Trophoblast cell (in vitro differentiated cells and primary cell): Measurements from ENCODE around the gene CMC4.

ENCODE experiments used
- DNase-seq, 2 donors: peaks; one replicate each; pipeline ENCODE4 v3.0.0-alpha.2; 2016
- H2AFZ ChIP-seq: 2 replicates; pipeline ENCODE4 v1.6.1; 2013; ENCODE audit warnings: low read length, moderate library complexity, mild to moderate bottlenecking; ENCODE audit not compliant: insufficient read depth, poor library complexity
- H2AK5ac ChIP-seq: 2 replicates; pipeline ENCODE4 v1.6.1; 2013; ENCODE audit warnings: mild to moderate bottlenecking, low read length
- H2BK120ac ChIP-seq: 2 replicates; pipeline ENCODE4 v1.6.1; 2013; ENCODE audit warnings: low read length, mild to moderate bottlenecking, moderate library complexity; ENCODE audit not compliant: insufficient read depth, poor library complexity
- H2BK12ac ChIP-seq: 2 replicates; pipeline ENCODE4 v1.6.1; 2013; ENCODE audit warnings: mild to moderate bottlenecking, low read length, moderate library complexity
- H2BK5ac ChIP-seq: 2 replicates; pipeline ENCODE4 v1.6.1; 2013; ENCODE audit warnings: low read length, low read depth, moderate library complexity, mild to moderate bottlenecking; ENCODE audit not compliant: poor library complexity
- H3K14ac ChIP-seq: 2 replicates; pipeline ENCODE4 v1.6.1; 2013; ENCODE audit warnings: mild to moderate bottlenecking, low read length
- H3K18ac ChIP-seq: 2 replicates; pipeline ENCODE4 v1.6.1; 2013; ENCODE audit warnings: mild to moderate bottlenecking, low read length
- H3K23ac ChIP-seq: 2 replicates; pipeline ENCODE4 v1.6.1; 2013; ENCODE audit warnings: low read length
- H3K27ac ChIP-seq: 2 replicates; pipeline ENCODE4 v1.5.1; 2013; ENCODE audit warnings: low read depth, mild to moderate bottlenecking, inconsistent platforms, low read length, moderate library complexity
- H3K27me3 ChIP-seq: 2 replicates; pipeline ENCODE4 v1.6.1; 2013; ENCODE audit warnings: inconsistent platforms, mild to moderate bottlenecking, low read length, moderate library complexity; ENCODE audit not compliant: insufficient read depth
- H3K36me3 ChIP-seq, 2 experiments: 1 replicate in 1 of 2; 2 replicates in 1 of 2; pipeline ENCODE4 v1.6.1; 2013; ENCODE audit warnings: low read length in 2 of 2, mild to moderate bottlenecking in 2 of 2, moderate library complexity in 1 of 2; ENCODE audit not compliant: insufficient read depth in 2 of 2, control insufficient read depth in 1 of 2
- H3K4ac ChIP-seq: 2 replicates; pipeline ENCODE4 v1.6.1; 2013; ENCODE audit warnings: low read depth, mild to moderate bottlenecking, low read length, moderate library complexity
- H3K4me1 ChIP-seq, 2 experiments: 1 replicate in 1 of 2; 2 replicates in 1 of 2; pipeline ENCODE4 v1.6.1; 2013; ENCODE audit warnings: low read length in 2 of 2, mild to moderate bottlenecking in 2 of 2, moderate library complexity in 1 of 2; ENCODE audit not compliant: insufficient read depth in 2 of 2, control insufficient read depth in 1 of 2
- H3K4me2 ChIP-seq: 2 replicates; pipeline ENCODE4 v1.6.1; 2013; ENCODE audit warnings: inconsistent platforms, mild to moderate bottlenecking, low read length, moderate library complexity
- H3K4me3 ChIP-seq: 2 replicates; pipeline ENCODE4 v1.5.1; 2013; ENCODE audit warnings: mild to moderate bottlenecking, low read depth, low read length, inconsistent platforms
- H3K79me1 ChIP-seq: one replicate; pipeline ENCODE4 v1.6.1; 2013; ENCODE audit warnings: low read length
- H3K79me2 ChIP-seq: 2 replicates; pipeline ENCODE4 v1.6.1; 2013; ENCODE audit warnings: low read length, mild to moderate bottlenecking; ENCODE audit not compliant: control insufficient read depth, insufficient read depth, poor library complexity
- H3K9ac ChIP-seq: 2 replicates; pipeline ENCODE4 v1.6.1; 2013; ENCODE audit warnings: mild to moderate bottlenecking, low read length
- H3K9me3 ChIP-seq: 2 replicates; pipeline ENCODE4 v1.6.1; 2013; ENCODE audit warnings: low read depth, mild to moderate bottlenecking, control low read depth, inconsistent platforms, low read length; ENCODE audit not compliant: insufficient read depth
- H4K12ac ChIP-seq: 2 replicates; pipeline ENCODE4 v1.6.1; 2013; ENCODE audit warnings: low read depth, mild to moderate bottlenecking, low read length, moderate library complexity
- H4K8ac ChIP-seq: 2 replicates; pipeline ENCODE4 v1.6.1; 2013; ENCODE audit warnings: low read depth, mild to moderate bottlenecking, low read length, moderate library complexity
- H4K91ac ChIP-seq: one replicate; pipeline ENCODE4 v1.6.1; 2013; ENCODE audit warnings: low read depth, mild to moderate bottlenecking, low read length, moderate library complexity
- WGBS: extraction: QIAGEN DNeasy Blood & Tissue Kit; methylation state at CpG from one replicate; pipeline ENCODE4 v1.1.7; 2013; ENCODE audit warnings: missing lambda C conversion rate; ENCODE audit not compliant: insufficient read length, insufficient coverage; ENCODE audit errors: extremely low coverage; 5-methylcytosine and 5-hydroxymethylcytosine counted together

Gene CMC4

DNA sequence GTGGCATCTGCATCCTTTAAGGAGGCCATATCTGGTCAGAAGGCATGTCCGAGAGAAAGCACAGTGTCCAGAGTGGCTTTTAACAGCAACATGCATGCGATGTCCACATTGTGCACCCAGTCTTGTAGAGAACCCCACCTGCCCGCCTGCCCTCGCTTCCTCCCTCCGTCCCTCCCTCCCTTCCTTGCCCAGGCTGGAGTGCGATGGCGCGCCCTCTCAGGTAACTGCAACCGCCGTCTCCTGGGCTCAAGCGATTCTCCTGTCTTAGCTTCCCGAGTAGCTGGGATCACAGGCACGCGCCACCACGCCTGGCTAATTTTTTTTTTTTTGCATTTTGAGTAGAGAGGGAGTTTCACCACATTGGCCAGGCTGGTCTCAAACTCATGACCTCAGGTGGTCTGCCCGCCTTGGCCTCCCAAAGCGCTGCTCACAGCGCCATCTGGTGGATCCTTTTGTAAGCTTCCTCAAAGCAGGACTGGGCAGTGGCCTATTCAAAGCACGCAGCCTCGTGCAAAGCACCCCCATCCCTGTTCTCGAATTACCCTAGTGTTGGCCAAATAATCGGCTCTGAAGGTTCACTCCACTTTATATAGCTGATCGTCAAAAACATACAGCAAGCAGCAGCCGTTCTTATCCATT is 15.4 kb upstream of the CMC4 start:
- Histone ChIP-seq H2AK5ac (no peak overlapping the region), H3K36me3 (peaks cover 11% of the 10 kb centered on the region in 2 experiments), H3K27ac (no peak overlapping the region), H3K18ac (no peak overlapping the region), H3K27me3 (no peaks in the 10 kb centered on the region), H4K12ac (no peak overlapping the region), H2BK5ac (no peak overlapping the region), H2BK12ac (no peak overlapping the region), H2BK120ac (no peak overlapping the region), H3K79me1 (no peaks in the 10 kb centered on the region), H4K8ac (no peak overlapping the region), H3K79me2 (no peaks in the 10 kb centered on the region), H3K14ac (no peak overlapping the region), H3K4ac (no peak overlapping the region), H3K4me1 (no peaks in the 10 kb centered on the region), H3K9me3 (no peaks in the 10 kb centered on the region), H3K4me3 (no peak overlapping the region), H4K91ac (no peak overlapping the region), H3K4me2 (no peak overlapping the region), H2AFZ (no peak overlapping the region), H3K23ac (no peak overlapping the region), H3K9ac (no peak overlapping the region)
- DNase-seq: peak in 1 of 2 donors; percentile 64
- no CpG with 5 or more reads among the region's 24 CpGs for WGBS

DNA sequence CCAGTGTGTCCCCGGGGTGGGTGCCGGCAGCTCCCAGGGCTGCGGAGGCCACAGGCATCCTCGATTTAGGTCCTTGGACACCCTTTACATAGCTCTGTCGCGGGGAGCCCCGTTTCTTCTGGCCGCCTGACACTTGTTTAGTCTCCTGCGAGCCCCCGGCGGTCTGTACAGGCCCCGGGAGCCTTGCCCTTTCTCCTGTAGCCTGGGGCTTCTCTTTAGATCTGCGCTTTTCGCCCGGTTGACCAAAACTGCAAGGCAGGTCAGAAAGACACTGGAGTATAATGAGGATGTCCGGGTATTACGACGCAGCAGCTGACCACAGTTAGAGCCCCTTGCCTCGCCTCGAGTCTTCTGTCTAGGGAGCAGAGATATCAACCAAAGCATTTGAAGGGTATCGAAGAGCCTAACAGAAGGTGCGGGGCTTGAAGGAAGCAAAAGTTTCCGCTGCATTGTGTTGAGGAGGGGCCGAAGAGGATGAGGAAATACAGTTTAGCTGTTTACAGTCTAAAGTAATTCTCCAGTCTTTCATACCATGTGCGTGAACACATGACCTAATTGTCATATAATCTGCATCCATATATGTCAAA is 851 bp upstream of the CMC4 start:
- H3K4me2 ChIP-seq: peak overlapping the region; percentile 71
- peaks cover 2 to 3% of the 10 kb centered on the region in 2 experiments for H3K4me1 ChIP-seq
- H3K9ac ChIP-seq: peak overlapping the region; percentile 84
- peak overlapping the region; percentile 71 for H2AFZ ChIP-seq
- peaks cover 2% of the 10 kb centered on the region in 2 experiments for H3K36me3 ChIP-seq
- H4K91ac ChIP-seq: peak overlapping the region; percentile 63
- H3K18ac ChIP-seq: peak overlapping the region; percentile 52
- peak overlapping the region; percentile 87 for H4K8ac ChIP-seq
- no peak overlapping the region for H2BK12ac ChIP-seq
- H3K23ac ChIP-seq: no peak overlapping the region
- H3K9me3 ChIP-seq: no peaks in the 10 kb centered on the region
- H2BK5ac ChIP-seq: no peak overlapping the region
- no peak overlapping the region for H4K12ac ChIP-seq
- H3K4ac ChIP-seq: peak overlapping the region; percentile 58
- peaks cover 8% of the 10 kb centered on the region for H3K79me1 ChIP-seq
- H3K4me3 ChIP-seq: peak overlapping the region; percentile 91
- H3K14ac ChIP-seq: no peak overlapping the region
- peaks cover 3% of the 10 kb centered on the region for H3K79me2 ChIP-seq
- WGBS: no CpG with 5 or more reads among the region's 25 CpGs
- peak overlapping the region; percentile 20 for H3K27ac ChIP-seq
- H2AK5ac ChIP-seq: no peak overlapping the region
- no peaks in the 10 kb centered on the region for H3K27me3 ChIP-seq
- H2BK120ac ChIP-seq: peak overlapping the region; percentile 11
- peak; percentile 6 to 33 for DNase-seq

- no CpG with 5 or more reads among the region's 16 CpGs for WGBS
Measured at GRCh38 chrX:155070663-155070974, 317 bp downstream of the CMC4 start.

DNA sequence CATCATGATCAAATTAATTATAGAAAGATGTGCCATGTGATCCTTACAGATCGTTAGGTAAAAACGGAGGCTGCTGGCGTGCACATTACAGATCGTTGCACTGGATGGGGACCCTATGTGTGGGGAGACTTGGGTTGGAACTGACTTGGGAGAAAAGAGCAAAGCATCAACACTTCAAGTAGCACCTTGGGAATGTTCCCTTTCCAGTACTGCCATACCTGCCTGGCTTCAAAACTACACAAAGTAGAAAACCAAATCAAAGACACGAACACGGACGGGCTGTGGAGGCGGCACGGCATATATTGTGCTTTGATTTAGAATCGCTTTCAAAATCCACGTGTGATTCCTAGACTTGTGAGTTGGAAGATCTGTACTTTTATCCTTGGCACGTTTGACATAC is 898 bp downstream of the CMC4 start:
- Histone ChIP-seq H3K14ac (no peak overlapping the region), H4K8ac (no peak overlapping the region), H2AFZ (no peak overlapping the region), H3K4me1 (peaks cover 4 to 5% of the 10 kb centered on the region in 2 experiments), H3K79me2 (peaks cover 3% of the 10 kb centered on the region), H3K4me3 (no peak overlapping the region), H2BK5ac (no peak overlapping the region), H3K9me3 (no peaks in the 10 kb centered on the region), H3K9ac (no peak overlapping the region), H2BK12ac (no peak overlapping the region), H3K18ac (no peak overlapping the region), H3K79me1 (peaks cover 8% of the 10 kb centered on the region), H3K4ac (no peak overlapping the region), H2BK120ac (no peak overlapping the region), H2AK5ac (no peak overlapping the region), H3K36me3 (no peaks in the 10 kb centered on the region), H3K27me3 (no peaks in the 10 kb centered on the region), H4K12ac (no peak overlapping the region), H3K4me2 (peak overlapping the region; percentile 74), H3K27ac (no peak overlapping the region), H4K91ac (no peak overlapping the region), H3K23ac (no peak overlapping the region)
- no CpG with 5 or more reads among the region's 12 CpGs for WGBS
- DNase-seq: peak in 1 of 2 donors; percentile 10

More at GRCh38 chrX:155070663-155070974, 317 bp downstream of the CMC4 start:
- DNase-seq: no peak
- Histone ChIP-seq H3K79me2 (peaks cover 3% of the 10 kb centered on the region), H3K4me3 (peak overlapping the region; percentile 71), H3K9ac (peak overlapping the region; percentile 66), H3K4me1 (peaks cover 3 to 5% of the 10 kb centered on the region in 2 experiments), H3K4ac (no peak overlapping the region), H4K12ac (peak overlapping the region; percentile 80), H4K8ac (no peak overlapping the region), H3K18ac (no peak overlapping the region), H3K36me3 (no peaks in the 10 kb centered on the region), H3K14ac (peak overlapping the region; percentile 40), H3K9me3 (no peaks in the 10 kb centered on the region), H3K4me2 (peak overlapping the region; percentile 74), H3K27ac (peak overlapping the region; percentile 76), H2BK120ac (no peak overlapping the region), H2BK12ac (no peak overlapping the region), H2AFZ (no peak overlapping the region), H4K91ac (peak overlapping the region; percentile 62), H3K23ac (no peak overlapping the region), H2BK5ac (peak overlapping the region; percentile 89), H3K79me1 (peaks cover 8% of the 10 kb centered on the region), H2AK5ac (no peak overlapping the region), H3K27me3 (no peaks in the 10 kb centered on the region)
